ENCODE measurements around the gene ISOC2. TPM values are rescaled to one million over a fixed set of nuclear protein-coding genes. Genes with fewer than 3 reads are reported as not detected.
"Not testable (repeated sequence)": the region's sequence is repeated elsewhere in the genome, so short reads cannot be mapped to it uniquely, and the experiment has no call there.

The ISOC2 gene
- polyA plus RNA-seq, 2 of the 4 experiments (the other 2 are of a cell fraction): 45.3 to 57.8 TPM

GRCh38 chr19:55407550-55407799 lies 54.0 kb downstream of the ISOC2 start, which contains the start of gene UBE2S:
TSS of gene UBE2S (minus strand) at chr19:55407788. CDS start at chr19:55407589, 199 bp downstream.
- peak; percentile 71 to 80 for ATAC-seq
- peak within 1 kb of the TSS; percentile 95 to 97 for H3K27ac ChIP-seq
- TF ChIP-seq PHF8 (IDR thresholded peaks at IDR 0.05; ENCODE audit: borderline replicate concordance, low read depth) (peak; percentile 99), EHF (CRISPR knock-in tag; IDR thresholded peaks at IDR 0.05) (0 out of 2 replicates have a peak, but pooled peaks have one; percentile 51), BCL3 (IDR thresholded peaks at IDR 0.05) (peak; percentile 99), GATA3 (IDR thresholded peaks at IDR 0.05; ENCODE audit: borderline replicate concordance) (peak; percentile 17; the same call in 1 of the 2 replicates), POLR2A (IDR thresholded peaks at IDR 0.05; ENCODE audit: low read length) (peak; percentile 99), FOSL2 (CRISPR knock-in tag; IDR thresholded peaks at IDR 0.05) (peak; percentile 24), JUN (IDR thresholded peaks at IDR 0.05) (peak; percentile 95 to 99), PBX3 (IDR thresholded peaks at IDR 0.05) (peak; percentile 75; the same call in 1 of the 2 replicates), TP53 (CRISPR knock-in tag; IDR thresholded peaks at IDR 0.05) (peak; percentile 95; the same call in 1 of the 2 replicates), REST (IDR thresholded peaks at IDR 0.05) (0 out of 2 replicates have a peak, but pooled peaks have one; percentile 37)
- DNase-seq (ENCODE audit: low read depth in 1 of 2, low spot score in 1 of 2); H3K9me3 ChIP-seq; FAIRE-seq; TF ChIP-seq FOSL2 (IDR thresholded peaks at IDR 0.05): not testable (repeated sequence)
- POLR2A ChIA-PET: interaction anchor here (0.6 to 3.3 kb wide), 59 partner anchors 8 to 959 kb away, joined by 3 to 55 read pairs (median 5); partner anchors contain the start of genes BRSK1, DNAAF3, FIZ1 and GARIN5B
- H3K4me2 ChIP-seq: peak within 1 kb of the TSS; percentile 81
- peak within 1 kb of the TSS; percentile 98 for H3K4me3 ChIP-seq
- WGBS (ENCODE audit: missing lambda C conversion rate): no CpG with 5 or more reads among the region's 36 CpGs
- CTCF ChIA-PET: interaction anchor here (1.1 to 8.1 kb wide), 4 partner anchors 11 to 266 kb away, joined by 3 to 61 read pairs (median 8); no protein-coding TSS in a partner anchor
- peaks cover 41% of the 10 kb centered on the region for H3K4me1 ChIP-seq

- ChIA-PET CTCF (interaction anchor here (1.1 to 8.1 kb wide), 4 partner anchors 11 to 266 kb away, joined by 3 to 61 read pairs (median 8); no protein-coding TSS in a partner anchor), POLR2A (interaction anchor here (0.5 to 3.3 kb wide), 45 partner anchors 9 to 1103 kb away, joined by 3 to 55 read pairs (median 5); partner anchors contain the start of genes DNAAF3, FIZ1, HSPBP1 and ISOC2)
- FAIRE-seq: no peak
- ATAC-seq: peak; percentile 11 to 38; a peak in 5 of 6 replicates
- H3K4me1 ChIP-seq: peaks cover 46% of the 10 kb centered on the region
- TF ChIP-seq MAX (IDR thresholded peaks at IDR 0.05): peak; percentile 26
- TF ChIP-seq NR3C1 (IDR thresholded peaks at IDR 0.05): no peak
- TF ChIP-seq ZNF302 (CRISPR knock-in tag; IDR thresholded peaks at IDR 0.05): no peak
- H3K4me3 ChIP-seq: peak overlapping the region; percentile 98
- H3K9me3 ChIP-seq: 0 out of 3 replicates have a peak, but pooled peaks cover 6% of the 10 kb centered on the region
- H3K27ac ChIP-seq: peak overlapping the region; percentile 95 to 97
- DNase-seq (ENCODE audit: low read depth in 1 of 2, low spot score in 1 of 2): no peak
- peak overlapping the region; percentile 81 for H3K4me2 ChIP-seq
- WGBS (ENCODE audit: missing lambda C conversion rate): 2% methylated on average over 25 of the region's 35 CpGs
These were observed 54.5 kb downstream of the ISOC2 start for GRCh38 chr19:55406826-55407549.

Measured in A549 (cell line).